ENCODE results near the gene SND1. TPM values are rescaled to one million over a fixed set of nuclear protein-coding genes. Genes with fewer than 3 reads are reported as not detected.

The SND1 gene
- total RNA-seq, 2 donors from 2014 or later = 146 to 155 TPM

- H3K4me3 ChIP-seq = no peak overlapping the region
- ATAC-seq (peak; percentile 17), DNase-seq (no peak)
- no peaks in the 10 kb centered on the region for H3K9me3 ChIP-seq
- peaks cover 0 to 3% of the 10 kb centered on the region in 2 donors for H3K36me3 ChIP-seq (replicated peaks in 1 of 2; ENCODE audit: insufficient read depth in 1 of 2, low read depth in 2 of 2)
- TF ChIP-seq POLR2A (IDR thresholded peaks at IDR 0.05) (no peak), CTCF (IDR thresholded peaks at IDR 0.05) (no peak)
- H3K27me3 ChIP-seq = no peaks in the 10 kb centered on the region
- WGBS, 2 donors = 81 to 83% methylated on average over 7 of the region's 7 CpGs
- intact Hi-C loops (cut with DNase I) = no loop called here
- no peak overlapping the region for H3K27ac ChIP-seq
- H3K4me1 ChIP-seq = peaks cover 65% of the 10 kb centered on the region
Measured at GRCh38 chr7:128010391-128011127, 358.6 kb downstream of the SND1 start.

GRCh38 chr7:128011131-128011661 is 359.2 kb downstream of the SND1 start:
- peaks cover 58% of the 10 kb centered on the region for H3K4me1 ChIP-seq

GRCh38 chr7:128014811-128015210 is 362.8 kb downstream of the SND1 start:
- TF ChIP-seq CTCF (IDR thresholded peaks at IDR 0.05) (no peak), POLR2A (IDR thresholded peaks at IDR 0.05) (no peak)
- no peak overlapping the region for H3K27ac ChIP-seq
- peak in 1 of 4 donors; percentile 23 for DNase-seq
- intact Hi-C loops (cut with DNase I) = no loop called here
- no peak for ATAC-seq
- no peaks in the 10 kb centered on the region for H3K9me3 ChIP-seq
- no peaks in the 10 kb centered on the region for H3K27me3 ChIP-seq
- peaks cover 44% of the 10 kb centered on the region for H3K4me1 ChIP-seq
- H3K4me3 ChIP-seq = no peak overlapping the region
- WGBS, 2 donors = 73 to 74% methylated on average over 4 of the region's 4 CpGs
- peaks cover 0 to 3% of the 10 kb centered on the region in 2 donors for H3K36me3 ChIP-seq (replicated peaks in 1 of 2; ENCODE audit: insufficient read depth in 1 of 2, low read depth in 2 of 2)

More at GRCh38 chr7:128011131-128011661, 359.2 kb downstream of the SND1 start:
- Histone ChIP-seq H3K9me3 (no peaks in the 10 kb centered on the region), H3K27ac (no peak overlapping the region), H3K4me3 (no peak overlapping the region), H3K36me3 (replicated peaks in 1 of 2; ENCODE audit: insufficient read depth in 1 of 2, low read depth in 2 of 2) (peaks cover 0 to 3% of the 10 kb centered on the region in 2 donors), H3K27me3 (no peaks in the 10 kb centered on the region)
- TF ChIP-seq POLR2A (IDR thresholded peaks at IDR 0.05) = no peak
- TF ChIP-seq CTCF (IDR thresholded peaks at IDR 0.05) = no peak
- DNase-seq = no peak
- no peak for ATAC-seq
- WGBS, 2 donors = 23 to 46% methylated on average over 2 of the region's 2 CpGs
- intact Hi-C loops (cut with DNase I) = no loop called here

GRCh38 chr7:128017460-128017859 is 365.5 kb downstream of the SND1 start:
- WGBS, 2 donors = 44 to 55% methylated on average over 6 of the region's 6 CpGs
- ATAC-seq = peak; percentile 43
- no peaks in the 10 kb centered on the region for H3K9me3 ChIP-seq
- peaks cover 28% of the 10 kb centered on the region for H3K4me1 ChIP-seq
- no peaks in the 10 kb centered on the region for H3K27me3 ChIP-seq
- peaks cover 0 to 3% of the 10 kb centered on the region in 2 donors for H3K36me3 ChIP-seq (replicated peaks in 1 of 2; ENCODE audit: insufficient read depth in 1 of 2, low read depth in 2 of 2)
- TF ChIP-seq CTCF (IDR thresholded peaks at IDR 0.05) (peak in 2 of 7 experiments; percentile 14 to 23), POLR2A (IDR thresholded peaks at IDR 0.05) (no peak)
- intact Hi-C loops (cut with DNase I) = no loop called here
- H3K27ac ChIP-seq = peak overlapping the region in 3 of 4 donors; percentile 14 to 40 (median 20)
- H3K4me3 ChIP-seq = no peak overlapping the region
- DNase-seq = peak in 2 of 4 donors; percentile 35 to 40

All from body of pancreas (tissue), 4 donors.